GM23338 (cell line): ENCODE measurements around the gene ZFYVE28. TPM values are rescaled to one million over a fixed set of nuclear protein-coding genes. Genes with fewer than 3 reads are reported as not detected.

Experiments used
- ATAC-seq: fragments of 200-7000 bp; cut with Tn5 transposase; 3 replicates; pipeline ENCODE4 v1.9.1; 2020
- DNase-seq: peaks from one replicate; pipeline ENCODE4 v3.0.0-alpha.2; 2015; ENCODE audit warnings: low spot score
- H2AFZ ChIP-seq: fragments of 200-600 bp; sonication (generic); 2 replicates; pipeline ENCODE4 v1.8.0; 2016; ENCODE audit warnings: antibody characterized with exemption, mild to moderate bottlenecking, moderate library complexity
- H3F3A ChIP-seq: fragments of 200-600 bp; sonication (generic); replicated peaks from 2 replicates; pipeline ENCODE4 v1.8.0; 2017; ENCODE audit warnings: antibody characterized with exemption, mixed run types, low read depth
- H3K27ac ChIP-seq: fragments of 200-600 bp; sonication (generic); 2 replicates; pipeline ENCODE4 v1.6.1; 2016; ENCODE audit warnings: low read depth
- H3K27me3 ChIP-seq: fragments of 200-600 bp; sonication (generic); 2 replicates; pipeline ENCODE4 v1.8.0; 2016; ENCODE audit warnings: mild to moderate bottlenecking, mixed run types, moderate library complexity; ENCODE audit not compliant: insufficient read depth
- H3K36me3 ChIP-seq: fragments of 200-600 bp; sonication (generic); 2 replicates; pipeline ENCODE4 v1.8.0; 2016; ENCODE audit warnings: mild to moderate bottlenecking; ENCODE audit not compliant: insufficient read depth
- H3K4me1 ChIP-seq: fragments of 200-600 bp; sonication (generic); 2 replicates; pipeline ENCODE4 v1.8.0; 2016; ENCODE audit warnings: mild to moderate bottlenecking, moderate library complexity; ENCODE audit not compliant: insufficient read depth
- H3K4me2 ChIP-seq: fragments of 200-600 bp; sonication (generic); 2 replicates; pipeline ENCODE4 v1.7.1; 2017; ENCODE audit warnings: mixed run types
- H3K4me3 ChIP-seq: fragments of 200-600 bp; sonication (generic); 2 replicates; pipeline ENCODE4 v1.6.1; 2016; ENCODE audit warnings: mixed run types
- H3K79me2 ChIP-seq: fragments of 200-600 bp; sonication (generic); replicated peaks from 2 replicates; pipeline ENCODE4 v1.8.0; 2017; ENCODE audit warnings: mild to moderate bottlenecking; ENCODE audit not compliant: insufficient read depth
- H3K9me2 ChIP-seq: fragments of 200-600 bp; sonication (generic); 2 replicates; pipeline ENCODE4 v1.8.0; 2017; ENCODE audit not compliant: insufficient read depth
- H4K20me1 ChIP-seq: fragments of 200-600 bp; sonication (generic); replicated peaks from 2 replicates; pipeline ENCODE4 v1.8.0; 2017; ENCODE audit warnings: mild to moderate bottlenecking; ENCODE audit not compliant: insufficient read depth
- H3K27ac Mint-ChIP-seq: 2 replicates; pipeline ENCODE4 v1.8.0; 2020; ENCODE audit warnings: inconsistent platforms, mild to moderate bottlenecking, moderate library complexity, mixed read lengths
- H3K27me3 Mint-ChIP-seq: 3 replicates; pipeline ENCODE4 v1.8.0; 2022; ENCODE audit warnings: low read depth, mild to moderate bottlenecking, moderate library complexity, mixed read lengths, inconsistent platforms; ENCODE audit not compliant: insufficient read depth, poor library complexity
- H3K36me3 Mint-ChIP-seq: 3 replicates; pipeline ENCODE4 v1.8.0; 2021; ENCODE audit warnings: low read depth, mild to moderate bottlenecking, inconsistent platforms, moderate library complexity, mixed read lengths
- H3K4me1 Mint-ChIP-seq: 3 replicates; pipeline ENCODE4 v1.8.0; 2020; ENCODE audit warnings: mild to moderate bottlenecking, inconsistent platforms, mixed read lengths
- H3K4me3 Mint-ChIP-seq: 3 replicates; pipeline ENCODE4 v1.8.0; 2021; ENCODE audit warnings: moderate library complexity, mild to moderate bottlenecking, inconsistent platforms, mixed read lengths
- H3K9me3 Mint-ChIP-seq: 3 replicates; pipeline ENCODE4 v1.8.0; 2020; ENCODE audit warnings: moderate library complexity, mild to moderate bottlenecking, inconsistent platforms, mixed read lengths
- CREB1 ChIP-seq: fragments of 250-450 bp; sonication (Bioruptor Pico); IDR thresholded peaks from 2 replicates; pipeline ENCODE4 v1.5.0; 2020; ENCODE audit warnings: low read depth, mild to moderate bottlenecking, moderate library complexity
- CTCF ChIP-seq, 2 experiments: fragments of 200-600 bp in 1 of 2; sonication (generic) in 1 of 2; conservative IDR thresholded peaks; 2 replicates each; pipeline versions ENCODE4 v1.5.1 to v1.6.1; 2016 to 2017; ENCODE audit warnings: antibody characterized with exemption in 2 of 2, low read depth in 2 of 2, mild to moderate bottlenecking in 2 of 2, moderate library complexity in 1 of 2
- ETS1 ChIP-seq: IDR thresholded peaks from 2 replicates; pipeline ENCODE4 v1.6.1; 2016; ENCODE audit warnings: antibody characterized with exemption
- EZH2 ChIP-seq: fragments of 200-600 bp; sonication (generic); IDR thresholded peaks from one replicate; pipeline ENCODE4 v1.8.0; 2017; ENCODE audit warnings: antibody characterized with exemption, mild to moderate bottlenecking, low read depth; ENCODE audit not compliant: unreplicated experiment
- EZH2phosphoT487 ChIP-seq: fragments of 200-600 bp; sonication (generic); IDR thresholded peaks from one replicate; pipeline ENCODE4 v1.8.1; 2018; ENCODE audit warnings: antibody characterized with exemption; ENCODE audit not compliant: unreplicated experiment
- JUNB ChIP-seq: IDR thresholded peaks from one replicate; pipeline ENCODE4 v1.6.1; 2016; ENCODE audit warnings: antibody characterized with exemption; ENCODE audit not compliant: unreplicated experiment
- NANOG ChIP-seq: IDR thresholded peaks from 2 replicates; pipeline ENCODE4 v1.6.1; 2016; ENCODE audit warnings: antibody characterized with exemption, borderline replicate concordance
- POLR2AphosphoS5 ChIP-seq: IDR thresholded peaks from 2 replicates; pipeline ENCODE4 v1.6.1; 2016; ENCODE audit warnings: antibody characterized with exemption, low read depth
- STAT1 ChIP-seq: IDR thresholded peaks from one replicate; pipeline ENCODE4 v1.6.1; 2016; ENCODE audit warnings: antibody characterized with exemption; ENCODE audit not compliant: unreplicated experiment
- ZNF114 ChIP-seq: fragments of 250-450 bp; sonication (Bioruptor Pico); IDR thresholded peaks from 2 replicates; pipeline ENCODE4 v1.5.0; 2020; ENCODE audit warnings: mild to moderate bottlenecking, moderate library complexity
- ZNF331 ChIP-seq: fragments of 250-450 bp; sonication (Bioruptor Pico); IDR thresholded peaks from 2 replicates; pipeline ENCODE4 v1.5.0; 2020; ENCODE audit warnings: low read depth, mild to moderate bottlenecking, moderate library complexity
- ZNF462 ChIP-seq: fragments of 250-450 bp; sonication (Bioruptor Pico); IDR thresholded peaks from 2 replicates; pipeline ENCODE4 v1.5.0; 2020; ENCODE audit warnings: mild to moderate bottlenecking, moderate library complexity
- polyA plus RNA-seq: library from polyadenylated mRNA; unstranded; fragments of >200 nt; fragmentation: Nextera tagmentation; extraction: Ambion mirVana; gene quantifications from 2 replicates; pipeline ENCODE4 v1.2.1, GENCODE V29; 2016
- total RNA-seq: library from RNA; depleted of rRNA; stranded (reverse); fragments of >200 nt; shearing (Covaris generic); gene quantifications from 2 replicates; pipeline ENCODE4 v1.2.3, GENCODE V29; 2014

ZFYVE28 gene
- total and polyA plus RNA-seq, 2 experiments from 2014 or later, result 2.6 to 4.6 TPM

- Histone ChIP-seq H2AFZ (no peak overlapping the region), H3K27me3 (no peaks in the 10 kb centered on the region), H3K4me2 (no peak overlapping the region), H3F3A (no peaks in the 10 kb centered on the region), H4K20me1 (no peaks in the 10 kb centered on the region), H3K4me1 (peaks cover 5% of the 10 kb centered on the region; the same call in 1 of the 2 replicates), H3K79me2 (no peaks in the 10 kb centered on the region), H3K36me3 (no peaks in the 10 kb centered on the region), H3K4me3 (no peak overlapping the region), H3K27ac (no peak overlapping the region), H3K9me2 (no peaks in the 10 kb centered on the region)
- ATAC-seq (peak; percentile 47; the same call in 2 of the 3 replicates), DNase-seq (no peak)
- Mint-ChIP-seq H3K27ac (no peak overlapping the region), H3K9me3 (no peaks in the 10 kb centered on the region), H3K4me3 (no peak overlapping the region), H3K36me3 (no peaks in the 10 kb centered on the region), H3K4me1 (peaks cover 6% of the 10 kb centered on the region), H3K27me3 (peaks cover 6% of the 10 kb centered on the region)
- TF ChIP-seq POLR2AphosphoS5 (no peak), NANOG (no peak), ZNF331 (CRISPR knock-in tag) (no peak)
Measured at GRCh38 chr4:2321279-2322196, 96.9 kb downstream of the ZFYVE28 start.

GRCh38 chr4:2320746-2321145 lies 97.7 kb downstream of the ZFYVE28 start:
- no peak overlapping the region for H3K4me2 ChIP-seq
- H3K27ac Mint-ChIP-seq, result no peak overlapping the region; the same call in 1 of the 2 replicates
- H3K9me2 ChIP-seq, result no peaks in the 10 kb centered on the region
- no peak overlapping the region for H3K4me3 Mint-ChIP-seq
- no peaks in the 10 kb centered on the region for H3F3A ChIP-seq
- H3K27me3 Mint-ChIP-seq, result peaks cover 6% of the 10 kb centered on the region
- no peak overlapping the region for H3K4me3 ChIP-seq
- peaks cover 6% of the 10 kb centered on the region for H3K4me1 Mint-ChIP-seq
- H3K36me3 ChIP-seq, result no peaks in the 10 kb centered on the region
- no peaks in the 10 kb centered on the region for H3K9me3 Mint-ChIP-seq
- no peaks in the 10 kb centered on the region for H4K20me1 ChIP-seq
- no peaks in the 10 kb centered on the region for H3K36me3 Mint-ChIP-seq
- DNase-seq (no peak), ATAC-seq (no peak)
- H3K79me2 ChIP-seq, result no peaks in the 10 kb centered on the region
- H3K27ac ChIP-seq, result no peak overlapping the region
- no peaks in the 10 kb centered on the region for H3K27me3 ChIP-seq
- no peak overlapping the region for H2AFZ ChIP-seq
- H3K4me1 ChIP-seq, result peaks cover 5% of the 10 kb centered on the region; the same call in 1 of the 2 replicates
- TF ChIP-seq POLR2AphosphoS5 (no peak), ZNF331 (CRISPR knock-in tag) (no peak), EZH2 (no peak), ETS1 (no peak), EZH2phosphoT487 (no peak), STAT1 (no peak), ZNF114 (CRISPR knock-in tag) (no peak), CREB1 (no peak), CTCF (conservative IDR thresholded peaks at IDR 0.05; ENCODE audit: low read depth in 2 of 2) (no peak), NANOG (no peak), ZNF462 (CRISPR knock-in tag) (no peak), JUNB (no peak)
